Testis (tissue), 3 donors: ENCODE data around the gene RASAL1. TPM values are rescaled to one million over a fixed set of nuclear protein-coding genes. Genes with fewer than 3 reads are reported as not detected.

Source experiments
- DNase-seq: peaks from one replicate; pipeline ENCODE4 v3.0.0-alpha.2; 2019
- H3K27ac ChIP-seq, 2 donors: fragments of 200-600 bp; sonication (generic); one replicate each; pipeline ENCODE4 v1.5.1; 2019
- H3K27me3 ChIP-seq: fragments of 200-600 bp; sonication (generic); one replicate; pipeline ENCODE4 v1.5.1; 2019
- H3K36me3 ChIP-seq: fragments of 200-600 bp; sonication (generic); one replicate; pipeline ENCODE4 v1.5.1; 2017; ENCODE audit warnings: low read depth; ENCODE audit errors: missing control alignments
- H3K4me1 ChIP-seq: fragments of 200-600 bp; sonication (generic); one replicate; pipeline ENCODE4 v1.5.1; 2019
- H3K4me3 ChIP-seq, 2 donors: fragments of 200-600 bp; sonication (generic); one replicate each; pipeline ENCODE4 v1.5.1; 2017 to 2019
- H3K9me3 ChIP-seq: fragments of 200-600 bp; sonication (generic); one replicate; pipeline ENCODE4 v1.5.1; 2017
- POLR2A ChIP-seq: fragments of 450-650 bp; IDR thresholded peaks from one replicate; pipeline ENCODE4 v1.6.1; 2017; ENCODE audit warnings: antibody characterized with exemption, mild to moderate bottlenecking, moderate library complexity
- WGBS, 2 donors: methylation state at CpG; one replicate each; pipeline ENCODE4 v1.1.5; 2018; 5-methylcytosine and 5-hydroxymethylcytosine counted together
- intact Hi-C: fragments of 100-400 bp; cut with DNase I; formaldehyde crosslinking; loops from one replicate; pipeline ENCODE4 v1.15.1; 2023; ENCODE audit warnings: low total_unique reads
- polyA plus RNA-seq: library from polyadenylated mRNA; stranded (reverse); fragments of 350-450 nt; fragmentation: Illumina TruSeq; extraction: RNeasy Lipid Tissue Mini Kit (QIAGEN cat#74804); gene quantifications from one replicate; pipeline ENCODE4 v1.2.3, GENCODE V29; 2014; ENCODE audit warnings: low read depth, low replicate concordance; ENCODE audit not compliant: insufficient read depth
- total RNA-seq, 2 donors: library from RNA; depleted of rRNA; stranded (reverse); fragments of >200 nt; gene quantifications; one replicate each; pipeline ENCODE4 v1.2.3, GENCODE V29; 2016
- TF ChIP-seq, protein P1 (sequence below), 3 experiments: fragments of 450-650 bp in 2 of 3; fragments of 200-600 bp in 1 of 3; sonication (generic) in 1 of 3; IDR thresholded peaks; one replicate each; pipeline ENCODE4 v1.5.1; 2016 to 2019; ENCODE audit warnings: antibody characterized with exemption in 3 of 3, mild to moderate bottlenecking in 2 of 3, moderate library complexity in 1 of 3

Gene RASAL1
- total and polyA plus RNA-seq, 3 donors from 2014 or later, result 5.0 to 20.1 (median 18.2) TPM

DNA sequence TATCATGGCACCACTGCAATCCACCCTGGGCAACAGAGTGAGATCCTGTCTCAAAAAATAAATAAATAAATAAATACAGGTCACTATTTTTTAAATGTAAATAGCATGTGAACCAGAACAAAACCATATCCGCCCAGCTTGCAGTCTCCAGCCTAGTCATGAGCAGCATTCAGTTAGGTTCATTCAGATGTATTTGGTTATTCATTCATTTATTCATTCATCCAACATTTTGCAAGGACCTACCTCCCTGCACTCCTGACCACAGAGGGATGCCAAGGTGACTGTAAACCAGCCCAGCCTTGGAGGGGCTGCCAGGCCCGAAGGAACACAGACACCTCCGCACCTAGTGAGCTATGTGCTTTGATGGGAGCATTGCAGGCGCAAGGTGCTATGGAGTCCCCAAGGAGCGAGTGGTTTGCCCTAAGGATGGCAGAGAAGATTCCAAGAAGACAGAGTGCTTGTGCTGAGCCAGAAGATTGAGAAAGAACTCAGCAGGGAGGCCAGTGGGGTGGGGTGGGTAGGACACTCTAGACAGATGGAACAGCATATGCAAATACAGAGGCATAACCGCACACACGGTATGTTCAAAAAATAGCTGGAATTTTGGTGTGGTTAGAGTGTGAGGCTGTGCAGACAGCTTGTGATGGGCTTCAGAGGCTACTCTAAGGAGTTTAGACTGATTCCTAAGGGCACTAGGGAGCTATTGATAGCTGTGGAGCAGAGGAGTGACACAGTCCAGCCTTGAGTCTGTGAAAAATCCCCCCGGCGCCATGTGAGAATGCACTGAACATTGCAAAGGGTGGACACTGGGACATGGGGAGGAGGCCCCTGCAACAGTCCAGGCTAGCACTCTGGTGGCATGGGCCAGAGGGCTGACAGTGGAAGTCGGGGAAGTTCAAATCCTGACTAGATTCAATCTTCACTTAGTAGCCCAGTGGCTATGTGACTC is 67.3 kb downstream of the RASAL1 start:
- no peak overlapping the region for H3K27ac ChIP-seq
- no peaks in the 10 kb centered on the region for H3K27me3 ChIP-seq
- no peaks in the 10 kb centered on the region for H3K9me3 ChIP-seq
- H3K4me1 ChIP-seq, result peaks cover 22% of the 10 kb centered on the region
- DNase-seq, result no peak
- 93% methylated on average over 10 of the region's 10 CpGs for WGBS, 2 donors
- intact Hi-C loops, result no loop called here
- no peaks in the 10 kb centered on the region for H3K36me3 ChIP-seq
- H3K4me3 ChIP-seq, result no peak overlapping the region
- TF ChIP-seq POLR2A, result no peak
- TF ChIP-seq, protein P1, sequence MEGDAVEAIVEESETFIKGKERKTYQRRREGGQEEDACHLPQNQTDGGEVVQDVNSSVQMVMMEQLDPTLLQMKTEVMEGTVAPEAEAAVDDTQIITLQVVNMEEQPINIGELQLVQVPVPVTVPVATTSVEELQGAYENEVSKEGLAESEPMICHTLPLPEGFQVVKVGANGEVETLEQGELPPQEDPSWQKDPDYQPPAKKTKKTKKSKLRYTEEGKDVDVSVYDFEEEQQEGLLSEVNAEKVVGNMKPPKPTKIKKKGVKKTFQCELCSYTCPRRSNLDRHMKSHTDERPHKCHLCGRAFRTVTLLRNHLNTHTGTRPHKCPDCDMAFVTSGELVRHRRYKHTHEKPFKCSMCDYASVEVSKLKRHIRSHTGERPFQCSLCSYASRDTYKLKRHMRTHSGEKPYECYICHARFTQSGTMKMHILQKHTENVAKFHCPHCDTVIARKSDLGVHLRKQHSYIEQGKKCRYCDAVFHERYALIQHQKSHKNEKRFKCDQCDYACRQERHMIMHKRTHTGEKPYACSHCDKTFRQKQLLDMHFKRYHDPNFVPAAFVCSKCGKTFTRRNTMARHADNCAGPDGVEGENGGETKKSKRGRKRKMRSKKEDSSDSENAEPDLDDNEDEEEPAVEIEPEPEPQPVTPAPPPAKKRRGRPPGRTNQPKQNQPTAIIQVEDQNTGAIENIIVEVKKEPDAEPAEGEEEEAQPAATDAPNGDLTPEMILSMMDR (IDR thresholded peaks at IDR 0.05), result no peak

DNA sequence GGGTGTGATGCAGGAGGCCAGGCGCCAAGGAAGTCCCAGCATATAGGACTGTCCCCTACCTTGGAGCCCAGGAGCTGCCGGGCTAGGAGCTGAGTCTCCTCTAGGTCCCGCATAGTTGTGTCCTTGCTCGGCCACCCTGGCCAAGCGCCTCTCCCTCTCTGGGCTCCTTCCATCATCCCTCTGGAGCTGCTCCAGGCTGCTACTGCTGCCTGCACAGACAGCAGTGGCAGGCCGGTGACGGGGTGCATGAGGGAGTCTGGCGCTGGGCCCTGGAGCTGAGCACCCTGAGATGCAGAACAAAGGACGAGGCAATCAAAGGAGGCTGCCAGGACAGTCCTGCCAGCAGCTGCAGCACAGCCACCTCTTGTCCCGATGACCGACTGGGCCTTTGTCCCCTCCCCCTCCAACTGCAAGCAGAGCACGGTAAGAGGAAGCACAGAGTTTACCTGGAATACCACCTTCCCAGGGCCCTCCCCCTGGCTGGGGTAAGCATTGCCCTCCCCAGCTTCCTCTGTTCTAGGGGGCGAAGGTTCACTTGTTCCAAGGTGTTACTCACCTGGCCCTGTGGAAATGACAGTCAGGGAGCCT is 68.7 kb downstream of the RASAL1 start:
- intact Hi-C loops, result no loop called here
- H3K27me3 ChIP-seq, result no peaks in the 10 kb centered on the region
- H3K4me1 ChIP-seq, result peaks cover 22% of the 10 kb centered on the region
- no peak for DNase-seq
- H3K9me3 ChIP-seq, result no peaks in the 10 kb centered on the region
- no peaks in the 10 kb centered on the region for H3K36me3 ChIP-seq
- no peak for TF ChIP-seq POLR2A
- TF ChIP-seq, protein P1 (IDR thresholded peaks at IDR 0.05), result no peak
- 65 to 75% methylated on average over 6 to 13 of the region's 13 CpGs for WGBS, 2 donors
- no peak overlapping the region for H3K27ac ChIP-seq
- no peak overlapping the region for H3K4me3 ChIP-seq

DNA sequence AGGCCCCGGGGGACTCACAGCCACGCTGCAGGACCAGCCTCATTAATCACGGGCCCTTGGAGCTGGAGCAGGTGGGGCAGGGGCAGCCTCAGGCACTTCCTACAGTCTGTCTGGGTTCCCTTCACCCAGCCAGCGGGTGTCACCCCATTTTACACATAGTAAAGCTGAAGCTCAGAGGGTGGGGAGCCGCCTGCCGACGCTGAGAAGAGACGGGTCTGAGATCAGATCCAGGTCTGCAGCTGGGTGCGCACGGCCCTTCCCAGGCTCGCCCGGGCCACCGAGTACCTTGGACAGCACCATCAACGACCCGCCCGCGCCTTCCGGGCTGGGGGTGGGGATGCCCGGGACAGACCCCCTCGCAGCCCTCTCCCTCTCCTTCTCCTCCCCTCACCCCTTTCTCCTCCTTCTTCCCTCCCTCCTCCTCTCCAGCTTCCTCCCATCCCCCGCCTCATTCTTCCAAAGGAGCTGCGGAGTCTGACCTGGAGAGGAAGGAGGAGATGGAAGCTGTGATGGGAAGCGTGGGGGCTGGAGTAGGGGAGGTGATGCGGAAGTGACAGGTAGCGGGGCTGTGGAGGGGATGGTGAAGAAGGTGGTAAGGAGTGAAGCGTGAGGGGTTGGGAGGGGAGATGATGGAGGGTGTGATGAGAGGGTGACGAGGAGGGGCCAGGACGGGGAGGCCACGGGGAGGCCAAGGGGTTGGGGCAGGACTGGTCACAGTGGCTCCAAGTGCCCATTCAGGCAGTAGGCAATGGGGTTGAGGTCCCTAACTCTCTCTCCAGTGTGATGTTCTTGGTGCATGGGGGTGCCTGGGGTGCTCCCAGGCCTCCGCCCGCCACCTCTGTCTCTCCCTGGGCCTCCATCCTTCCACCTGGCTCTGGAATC is 70.2 kb downstream of the RASAL1 start:
- H3K27me3 ChIP-seq, result no peaks in the 10 kb centered on the region
- H3K4me3 ChIP-seq, result no peak overlapping the region
- TF ChIP-seq, protein P1 (IDR thresholded peaks at IDR 0.05), result no peak
- no peak for TF ChIP-seq POLR2A
- DNase-seq, result peak; percentile 54
- intact Hi-C loops, result no loop called here
- 37 to 48% methylated on average over 13 to 31 of the region's 31 CpGs for WGBS, 2 donors
- H3K9me3 ChIP-seq, result no peaks in the 10 kb centered on the region
- H3K27ac ChIP-seq, result no peak overlapping the region
- peaks cover 8% of the 10 kb centered on the region for H3K4me1 ChIP-seq
- no peaks in the 10 kb centered on the region for H3K36me3 ChIP-seq

DNA sequence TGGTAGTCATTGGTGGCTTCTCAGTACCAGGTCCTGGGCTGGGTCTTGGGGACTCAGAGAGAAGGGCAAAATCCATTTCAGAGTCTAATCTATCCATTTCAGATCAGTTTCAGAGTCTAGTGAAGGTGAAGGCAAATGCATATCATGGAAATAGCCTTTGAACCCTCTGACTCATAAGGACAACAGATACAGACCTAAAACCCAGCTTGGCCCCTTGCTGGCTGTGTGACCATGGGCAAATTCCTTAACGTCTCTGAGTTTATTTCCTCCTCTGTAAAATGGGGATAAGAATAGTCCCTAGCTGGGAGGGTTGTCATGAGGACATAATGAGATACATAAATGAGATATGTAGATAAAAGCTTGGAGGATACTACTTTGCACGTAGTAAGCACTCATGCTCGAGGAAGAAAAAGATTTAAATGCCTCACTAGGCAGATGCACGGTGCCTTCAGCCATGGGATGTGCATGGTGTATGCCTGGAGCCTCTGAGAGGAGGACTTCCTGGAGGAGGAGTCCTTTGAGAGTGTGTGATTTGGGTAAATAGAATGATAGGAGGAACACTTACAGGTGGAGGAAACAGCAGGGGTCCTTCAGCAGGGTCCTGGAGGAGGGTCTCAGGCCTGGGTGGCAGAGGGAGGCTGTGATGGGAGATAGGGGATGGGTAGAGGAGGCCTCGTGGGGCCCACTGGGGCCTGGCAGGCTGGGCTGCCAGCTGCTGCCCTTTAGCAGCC is 71.0 kb downstream of the RASAL1 start:
- H3K27me3 ChIP-seq, result no peaks in the 10 kb centered on the region
- DNase-seq, result no peak
- WGBS, 2 donors, result 54 to 62% methylated on average over 5 of the region's 5 CpGs
- intact Hi-C loops, result no loop called here
- no peak for TF ChIP-seq POLR2A
- TF ChIP-seq, protein P1 (IDR thresholded peaks at IDR 0.05), result no peak
- H3K27ac ChIP-seq, result no peak overlapping the region
- peaks cover 6% of the 10 kb centered on the region for H3K4me1 ChIP-seq
- H3K9me3 ChIP-seq, result no peaks in the 10 kb centered on the region
- H3K36me3 ChIP-seq, result no peaks in the 10 kb centered on the region
- H3K4me3 ChIP-seq, result no peak overlapping the region
